HEK293 (cell line): ENCODE measurements around the gene EIF2B2.

Experiments used
- CTCF ChIA-PET: fragments of 350-600 bp; formaldehyde crosslinking; extraction: SDS; loops from one replicate; lab custom pipeline; 2021; ENCODE audit warnings: antibody characterized with exemption; lab: Yijun Ruan, JAX
- POLR2A ChIA-PET: fragments of 300-600 bp; formaldehyde crosslinking; extraction: SDS; loops from one replicate; lab custom pipeline; 2020; ENCODE audit warnings: antibody characterized with exemption, inconsistent platforms; lab: Yijun Ruan, JAX
- H3K27ac ChIP-seq: fragments of 200-500 bp; sonication (Bioruptor generic); 2 replicates; pipeline ENCODE4 v1.5.1; 2014; ENCODE audit warnings: low read depth, low read length, control low read depth, inconsistent platforms; ENCODE audit errors: extremely low read depth
- H3K36me3 ChIP-seq, 2 experiments: fragments of 200-500 bp in 1 of 2; sonication (Bioruptor generic) in 1 of 2; 1 replicate in 1 of 2; 2 replicates in 1 of 2; pipeline ENCODE4 v1.5.1; 2014 to 2017; ENCODE audit warnings: inconsistent platforms in 2 of 2, low read length in 2 of 2; ENCODE audit not compliant: control insufficient read depth in 2 of 2, insufficient read depth in 1 of 2
- H3K4me1 ChIP-seq: fragments of 200-500 bp; sonication (Bioruptor generic); 2 replicates; pipeline ENCODE4 v1.5.1; 2014; ENCODE audit warnings: mild to moderate bottlenecking, low read length, inconsistent platforms; ENCODE audit not compliant: control insufficient read depth, insufficient read depth
- H3K4me3 ChIP-seq: 2 replicates; pipeline ENCODE4 v1.5.1; 2011; ENCODE audit warnings: low read depth, mild to moderate bottlenecking, control low read depth, low read length, moderate library complexity
- H3K9me3 ChIP-seq: fragments of 200-500 bp; sonication (Bioruptor generic); 2 replicates; pipeline ENCODE4 v1.5.1; 2014; ENCODE audit warnings: low read depth, low read length, inconsistent platforms; ENCODE audit not compliant: control insufficient read depth, insufficient read depth
- EGR2 ChIP-seq: fragments of 450-650 bp; formaldehyde crosslinking; IDR thresholded peaks from 2 replicates; pipeline ENCODE4 v1.5.1; 2016; ENCODE audit warnings: low read depth, missing biosample characterization, missing genetic modification characterization
- GFI1B ChIP-seq: fragments of 450-650 bp; formaldehyde crosslinking; IDR thresholded peaks from 2 replicates; pipeline ENCODE4 v1.5.1; 2016; ENCODE audit warnings: missing biosample characterization, missing genetic modification characterization
- GLI4 ChIP-seq: fragments of 450-650 bp; formaldehyde crosslinking; IDR thresholded peaks from 2 replicates; pipeline ENCODE4 v1.5.1; 2016; ENCODE audit warnings: missing biosample characterization, missing genetic modification characterization
- KLF10 ChIP-seq: fragments of 450-650 bp; IDR thresholded peaks from 2 replicates; pipeline ENCODE4 v1.5.1; 2018; ENCODE audit warnings: missing biosample characterization, mild to moderate bottlenecking, missing genetic modification characterization
- SP3 ChIP-seq: fragments of 450-650 bp; formaldehyde crosslinking; IDR thresholded peaks from 2 replicates; pipeline ENCODE4 v1.5.1; 2016; ENCODE audit warnings: missing biosample characterization, missing genetic modification characterization
- TRIM28 ChIP-seq: IDR thresholded peaks from 2 replicates; pipeline ENCODE4 v1.6.1; 2011; ENCODE audit warnings: low read length, control low read depth, borderline replicate concordance
- YY2 ChIP-seq: fragments of 450-650 bp; formaldehyde crosslinking; IDR thresholded peaks from 2 replicates; pipeline ENCODE4 v1.5.1; 2016; ENCODE audit warnings: missing biosample characterization, missing genetic modification characterization
- ZBTB20 ChIP-seq: fragments of 450-650 bp; formaldehyde crosslinking; IDR thresholded peaks from 2 replicates; pipeline ENCODE4 v1.5.1; 2016; ENCODE audit warnings: missing biosample characterization, missing genetic modification characterization
- ZFP37 ChIP-seq: fragments of 450-650 bp; formaldehyde crosslinking; IDR thresholded peaks from 2 replicates; pipeline ENCODE4 v1.5.1; 2016; ENCODE audit warnings: missing biosample characterization, missing genetic modification characterization
- ZIC2 ChIP-seq: fragments of 450-650 bp; formaldehyde crosslinking; IDR thresholded peaks from 2 replicates; pipeline ENCODE4 v1.5.1; 2016; ENCODE audit warnings: missing biosample characterization, missing genetic modification characterization
- ZNF121 ChIP-seq: fragments of 450-650 bp; formaldehyde crosslinking; IDR thresholded peaks from 2 replicates; pipeline ENCODE4 v1.5.1; 2016; ENCODE audit warnings: missing biosample characterization, missing genetic modification characterization
- ZNF16 ChIP-seq: fragments of 450-650 bp; formaldehyde crosslinking; IDR thresholded peaks from 2 replicates; pipeline ENCODE4 v1.5.1; 2016; ENCODE audit warnings: low read depth, missing biosample characterization, missing genetic modification characterization
- ZNF37A ChIP-seq: fragments of 450-650 bp; IDR thresholded peaks from 2 replicates; pipeline ENCODE4 v1.5.1; 2018; ENCODE audit warnings: missing biosample characterization, missing genetic modification characterization
- ZNF621 ChIP-seq: fragments of 450-650 bp; formaldehyde crosslinking; IDR thresholded peaks from 2 replicates; pipeline ENCODE4 v1.5.1; 2017; ENCODE audit warnings: missing biosample characterization, missing genetic modification characterization
- TF ChIP-seq, protein P1 (sequence below): fragments of 450-650 bp; formaldehyde crosslinking; IDR thresholded peaks from 2 replicates; pipeline ENCODE4 v1.5.1; 2017; ENCODE audit warnings: missing biosample characterization, missing genetic modification characterization
- TF ChIP-seq, protein P2 (sequence below): fragments of 450-650 bp; formaldehyde crosslinking; conservative IDR thresholded peaks from 2 replicates; pipeline ENCODE4 v1.5.1; 2016; ENCODE audit warnings: low read depth, missing biosample characterization, missing genetic modification characterization

EIF2B2 gene

DNA sequence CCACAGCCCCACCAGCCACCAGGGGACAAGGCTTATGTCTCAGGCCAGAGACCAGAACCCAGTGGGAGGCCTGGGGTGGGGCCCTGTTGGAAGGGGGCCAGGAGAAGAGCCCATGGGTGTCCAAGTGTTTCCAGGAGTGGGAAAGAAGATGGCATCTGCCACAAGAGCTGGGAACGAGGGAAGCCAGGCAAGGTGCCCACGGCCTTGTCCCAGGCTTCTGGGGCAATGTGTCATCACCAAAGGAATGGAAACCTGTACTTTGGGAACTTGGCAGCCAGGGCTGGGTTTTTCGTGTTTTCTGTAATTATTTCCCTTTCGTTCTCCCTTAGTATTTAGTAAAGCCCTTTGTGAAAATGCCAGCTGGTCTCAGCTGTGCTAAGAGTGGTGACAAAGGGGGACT, 42.0 kb upstream of the EIF2B2 start (continued):
- TF ChIP-seq, protein P1, sequence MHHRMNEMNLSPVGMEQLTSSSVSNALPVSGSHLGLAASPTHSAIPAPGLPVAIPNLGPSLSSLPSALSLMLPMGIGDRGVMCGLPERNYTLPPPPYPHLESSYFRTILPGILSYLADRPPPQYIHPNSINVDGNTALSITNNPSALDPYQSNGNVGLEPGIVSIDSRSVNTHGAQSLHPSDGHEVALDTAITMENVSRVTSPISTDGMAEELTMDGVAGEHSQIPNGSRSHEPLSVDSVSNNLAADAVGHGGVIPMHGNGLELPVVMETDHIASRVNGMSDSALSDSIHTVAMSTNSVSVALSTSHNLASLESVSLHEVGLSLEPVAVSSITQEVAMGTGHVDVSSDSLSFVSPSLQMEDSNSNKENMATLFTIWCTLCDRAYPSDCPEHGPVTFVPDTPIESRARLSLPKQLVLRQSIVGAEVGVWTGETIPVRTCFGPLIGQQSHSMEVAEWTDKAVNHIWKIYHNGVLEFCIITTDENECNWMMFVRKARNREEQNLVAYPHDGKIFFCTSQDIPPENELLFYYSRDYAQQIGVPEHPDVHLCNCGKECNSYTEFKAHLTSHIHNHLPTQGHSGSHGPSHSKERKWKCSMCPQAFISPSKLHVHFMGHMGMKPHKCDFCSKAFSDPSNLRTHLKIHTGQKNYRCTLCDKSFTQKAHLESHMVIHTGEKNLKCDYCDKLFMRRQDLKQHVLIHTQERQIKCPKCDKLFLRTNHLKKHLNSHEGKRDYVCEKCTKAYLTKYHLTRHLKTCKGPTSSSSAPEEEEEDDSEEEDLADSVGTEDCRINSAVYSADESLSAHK (tag by site-specific recombination) = no peak
- TF ChIP-seq KLF10 (tag by site-specific recombination) = no peak
- no peak for TF ChIP-seq GLI4 (tag by site-specific recombination)
- TF ChIP-seq YY2 (tag by site-specific recombination) = no peak

DNA sequence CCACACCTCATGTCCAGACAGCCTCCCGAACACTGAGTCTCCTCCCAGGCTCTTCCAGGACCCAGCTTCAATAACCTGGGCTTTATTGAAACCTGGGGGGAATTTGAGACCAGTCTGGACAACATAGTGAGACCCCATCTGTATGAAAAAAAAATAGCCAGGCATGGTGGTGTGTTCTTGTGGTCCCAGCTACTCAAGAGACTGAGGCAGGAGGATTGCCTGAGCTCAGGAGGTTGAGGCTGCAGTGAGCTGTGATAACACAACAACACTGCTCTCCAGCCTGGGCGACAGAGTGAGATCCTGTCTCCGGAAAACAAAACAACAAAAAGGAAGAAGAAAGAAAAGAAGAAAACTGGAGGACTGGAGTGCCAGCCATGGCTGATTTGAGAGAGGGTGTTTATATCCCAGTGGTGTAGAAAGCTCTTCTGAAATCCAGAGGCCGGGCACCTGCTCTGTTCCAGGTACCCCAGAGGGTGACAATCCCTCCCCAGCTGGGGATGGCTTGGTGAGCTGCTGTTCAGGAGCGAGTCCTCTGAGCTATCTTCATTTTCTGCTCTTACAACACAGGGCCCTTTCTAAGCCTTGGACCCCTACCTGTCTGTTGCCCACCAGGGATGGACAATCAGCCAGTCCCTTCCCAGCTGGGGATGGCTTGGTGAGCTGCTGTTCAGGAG, 41.3 kb upstream of the EIF2B2 start:
- Histone ChIP-seq H3K4me1 (no peaks in the 10 kb centered on the region), H3K36me3 (no peaks in the 10 kb centered on the region), H3K4me3 (no peak overlapping the region), H3K9me3 (no peaks in the 10 kb centered on the region), H3K27ac (no peak overlapping the region)
- ChIA-PET POLR2A (no interaction called here), CTCF (interaction anchor here (0.5 to 1.3 kb wide), 4 partner anchors 10 to 199 kb away, joined by 3 to 6 read pairs (median 4); no protein-coding TSS in a partner anchor)
- no peak for TF ChIP-seq ZFP37 (tag by site-specific recombination)
- TF ChIP-seq ZNF121 (tag by site-specific recombination) = peak; percentile 75
- TF ChIP-seq ZIC2 (tag by site-specific recombination) = peak; percentile 70
- TF ChIP-seq, all 188 proteins: peak for 2

DNA sequence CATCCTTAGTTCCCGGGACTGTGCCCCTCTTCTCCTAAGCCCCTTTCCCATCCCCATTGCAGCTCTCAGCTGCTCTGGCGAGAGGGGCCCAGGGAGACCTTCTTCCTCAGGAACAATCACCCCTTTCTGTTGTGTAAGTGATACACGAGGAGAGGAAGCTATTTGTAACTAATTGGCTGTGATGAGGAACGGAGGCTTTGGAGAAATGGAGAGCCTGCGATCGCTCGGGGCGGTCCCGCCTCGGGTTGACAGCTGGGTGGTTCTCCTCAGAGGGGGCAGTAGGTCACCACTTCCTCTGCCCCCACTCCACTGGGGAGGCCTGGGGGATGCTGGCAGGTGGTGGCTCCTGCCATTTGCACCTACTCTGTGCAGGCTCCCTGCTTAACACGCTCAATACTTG, 40.7 kb upstream of the EIF2B2 start:
- H3K4me3 ChIP-seq = no peak overlapping the region
- no peaks in the 10 kb centered on the region for H3K9me3 ChIP-seq
- no peak overlapping the region for H3K27ac ChIP-seq
- no peaks in the 10 kb centered on the region for H3K4me1 ChIP-seq
- CTCF ChIA-PET = interaction anchor here (0.9 kb wide), 1 partner anchor 9 kb away, joined by 3 read pairs; no protein-coding TSS in a partner anchor
- no peak for TF ChIP-seq ZNF621 (tag by site-specific recombination)
- TF ChIP-seq SP3 (tag by site-specific recombination) = no peak
- no peak for TF ChIP-seq ZBTB20
- TF ChIP-seq EGR2 (tag by site-specific recombination) = no peak
- no peak for TF ChIP-seq TRIM28
- TF ChIP-seq ZNF16 = no peak
- TF ChIP-seq, protein P2, sequence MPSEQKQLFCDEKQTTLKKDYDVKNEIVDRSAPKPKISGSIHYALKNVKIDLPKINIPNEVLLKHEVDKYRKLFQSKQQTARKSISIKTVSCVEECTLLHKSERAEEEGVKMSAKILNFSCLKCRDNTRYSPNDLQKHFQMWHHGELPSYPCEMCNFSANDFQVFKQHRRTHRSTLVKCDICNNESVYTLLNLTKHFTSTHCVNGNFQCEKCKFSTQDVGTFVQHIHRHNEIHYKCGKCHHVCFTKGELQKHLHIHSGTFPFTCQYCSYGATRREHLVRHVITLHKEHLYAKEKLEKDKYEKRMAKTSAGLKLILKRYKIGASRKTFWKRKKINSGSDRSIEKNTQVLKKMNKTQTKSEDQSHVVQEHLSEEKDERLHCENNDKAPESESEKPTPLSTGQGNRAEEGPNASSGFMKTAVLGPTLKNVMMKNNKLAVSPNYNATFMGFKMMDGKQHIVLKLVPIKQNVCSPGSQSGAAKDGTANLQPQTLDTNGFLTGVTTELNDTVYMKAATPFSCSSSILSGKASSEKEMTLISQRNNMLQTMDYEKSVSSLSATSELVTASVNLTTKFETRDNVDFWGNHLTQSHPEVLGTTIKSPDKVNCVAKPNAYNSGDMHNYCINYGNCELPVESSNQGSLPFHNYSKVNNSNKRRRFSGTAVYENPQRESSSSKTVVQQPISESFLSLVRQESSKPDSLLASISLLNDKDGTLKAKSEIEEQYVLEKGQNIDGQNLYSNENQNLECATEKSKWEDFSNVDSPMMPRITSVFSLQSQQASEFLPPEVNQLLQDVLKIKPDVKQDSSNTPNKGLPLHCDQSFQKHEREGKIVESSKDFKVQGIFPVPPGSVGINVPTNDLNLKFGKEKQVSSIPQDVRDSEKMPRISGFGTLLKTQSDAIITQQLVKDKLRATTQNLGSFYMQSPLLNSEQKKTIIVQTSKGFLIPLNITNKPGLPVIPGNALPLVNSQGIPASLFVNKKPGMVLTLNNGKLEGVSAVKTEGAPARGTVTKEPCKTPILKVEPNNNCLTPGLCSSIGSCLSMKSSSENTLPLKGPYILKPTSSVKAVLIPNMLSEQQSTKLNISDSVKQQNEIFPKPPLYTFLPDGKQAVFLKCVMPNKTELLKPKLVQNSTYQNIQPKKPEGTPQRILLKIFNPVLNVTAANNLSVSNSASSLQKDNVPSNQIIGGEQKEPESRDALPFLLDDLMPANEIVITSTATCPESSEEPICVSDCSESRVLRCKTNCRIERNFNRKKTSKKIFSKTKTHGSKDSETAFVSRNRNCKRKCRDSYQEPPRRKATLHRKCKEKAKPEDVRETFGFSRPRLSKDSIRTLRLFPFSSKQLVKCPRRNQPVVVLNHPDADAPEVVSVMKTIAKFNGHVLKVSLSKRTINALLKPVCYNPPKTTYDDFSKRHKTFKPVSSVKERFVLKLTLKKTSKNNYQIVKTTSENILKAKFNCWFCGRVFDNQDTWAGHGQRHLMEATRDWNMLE (tag by site-specific recombination) = no peak
- no peak for TF ChIP-seq GFI1B (tag by site-specific recombination)
- no peak for TF ChIP-seq ZNF37A
- H3K36me3 ChIP-seq = no peaks in the 10 kb centered on the region
- POLR2A ChIA-PET = no interaction called here
